ENCODE data around the gene STXBP5.

GRCh38 chr6:147231589-147231988, 27.4 kb downstream of the STXBP5 start:
- no peak for TF ChIP-seq CTCF (IDR thresholded peaks at IDR 0.05; ENCODE audit: low read length)
- no peak for TF ChIP-seq EZH2 (optimal IDR thresholded peaks at IDR 0.05; ENCODE audit: low read depth, low read length)
- TF ChIP-seq EZH2phosphoT487 (IDR thresholded peaks at IDR 0.05; ENCODE audit: low read length): no peak

All from MM.1S (cell line).